ENCODE results near the gene PLA2G6. TPM values are rescaled to one million over a fixed set of nuclear protein-coding genes. Genes with fewer than 3 reads are reported as not detected.
A peak's percentile ranks its signal among the peaks of the same experiment; 100 is the strongest.

The PLA2G6 gene
- total RNA-seq, 4 donors from 2014 or later = 30.7 to 327 (median 72.3) TPM

DNA sequence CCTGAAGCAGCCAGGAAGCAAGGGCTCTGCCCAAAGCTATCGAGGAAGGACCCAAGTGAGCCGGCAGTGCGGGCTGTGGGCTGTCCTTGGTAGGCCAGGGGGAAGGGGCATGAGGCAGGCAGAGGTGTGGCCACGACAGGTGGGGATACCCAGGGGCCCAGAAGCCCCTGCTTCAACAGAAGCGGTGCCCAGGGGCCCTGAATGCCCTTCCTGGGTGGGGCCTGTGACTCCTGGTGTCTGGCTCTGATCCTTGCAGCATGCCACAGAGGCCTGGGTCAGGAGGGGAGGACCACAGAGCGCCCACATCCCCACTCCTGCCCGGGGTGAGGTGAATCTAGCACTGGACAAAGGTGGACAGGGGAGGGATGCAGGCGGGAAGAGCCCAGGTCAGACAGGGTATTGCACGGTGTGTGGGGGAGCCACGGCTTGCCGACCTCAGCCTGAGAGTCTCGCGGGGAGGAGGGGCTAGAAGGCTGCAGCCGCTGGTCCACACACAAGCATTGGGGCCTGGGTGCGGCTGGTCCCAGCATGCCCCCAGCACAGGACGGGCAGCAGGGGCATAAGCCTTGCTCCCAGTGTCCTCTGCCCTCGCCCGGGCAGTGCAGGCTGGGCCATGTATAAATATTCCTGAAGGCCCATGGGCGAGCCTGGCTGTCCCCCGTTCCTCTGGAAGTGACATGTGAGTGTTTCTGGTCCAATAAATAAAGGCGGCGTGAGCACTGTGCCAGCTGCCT is 39.2 kb upstream of the PLA2G6 start:
- peaks cover 0 to 13% (median 4%) of the 10 kb centered on the region in 4 donors for H3K36me3 ChIP-seq
- in situ Hi-C loops (cut with MboI; ENCODE audit: low pct_ligation_motif_present in 1 of 4, low pct_unique_long_range_greater_than_20kb in 1 of 4, low sequenced_read_pairs in 3 of 4) = no loop called here
- H3K4me1 ChIP-seq = peaks cover 18 to 34% (median 20%) of the 10 kb centered on the region in 4 donors
- WGBS, 2 donors (ENCODE audit: low coverage in 1 of 2) = 85% methylated on average over 22 of the region's 22 CpGs; no CpG with 5 or more reads in 1 of the 2 donors
- DNase-seq = no peak
- H3K4me3 ChIP-seq = no peak overlapping the region
- no peaks in the 10 kb centered on the region for H3K9me3 ChIP-seq
- no peak for TF ChIP-seq POLR2A (IDR thresholded peaks at IDR 0.05)
- TF ChIP-seq EP300 (IDR thresholded peaks at IDR 0.05; ENCODE audit: low read depth) = no peak
- TF ChIP-seq, protein P1, sequence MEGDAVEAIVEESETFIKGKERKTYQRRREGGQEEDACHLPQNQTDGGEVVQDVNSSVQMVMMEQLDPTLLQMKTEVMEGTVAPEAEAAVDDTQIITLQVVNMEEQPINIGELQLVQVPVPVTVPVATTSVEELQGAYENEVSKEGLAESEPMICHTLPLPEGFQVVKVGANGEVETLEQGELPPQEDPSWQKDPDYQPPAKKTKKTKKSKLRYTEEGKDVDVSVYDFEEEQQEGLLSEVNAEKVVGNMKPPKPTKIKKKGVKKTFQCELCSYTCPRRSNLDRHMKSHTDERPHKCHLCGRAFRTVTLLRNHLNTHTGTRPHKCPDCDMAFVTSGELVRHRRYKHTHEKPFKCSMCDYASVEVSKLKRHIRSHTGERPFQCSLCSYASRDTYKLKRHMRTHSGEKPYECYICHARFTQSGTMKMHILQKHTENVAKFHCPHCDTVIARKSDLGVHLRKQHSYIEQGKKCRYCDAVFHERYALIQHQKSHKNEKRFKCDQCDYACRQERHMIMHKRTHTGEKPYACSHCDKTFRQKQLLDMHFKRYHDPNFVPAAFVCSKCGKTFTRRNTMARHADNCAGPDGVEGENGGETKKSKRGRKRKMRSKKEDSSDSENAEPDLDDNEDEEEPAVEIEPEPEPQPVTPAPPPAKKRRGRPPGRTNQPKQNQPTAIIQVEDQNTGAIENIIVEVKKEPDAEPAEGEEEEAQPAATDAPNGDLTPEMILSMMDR (IDR thresholded peaks at IDR 0.05) = no peak
- TF ChIP-seq POLR2AphosphoS5 (IDR thresholded peaks at IDR 0.05) = no peak
- H3K27ac ChIP-seq = peak overlapping the region; percentile 75 to 89 (median 83)
- intact Hi-C loops (cut with DNase I; ENCODE audit: low total_unique reads) = no loop called here
- H3K27me3 ChIP-seq = no peaks in the 10 kb centered on the region

DNA sequence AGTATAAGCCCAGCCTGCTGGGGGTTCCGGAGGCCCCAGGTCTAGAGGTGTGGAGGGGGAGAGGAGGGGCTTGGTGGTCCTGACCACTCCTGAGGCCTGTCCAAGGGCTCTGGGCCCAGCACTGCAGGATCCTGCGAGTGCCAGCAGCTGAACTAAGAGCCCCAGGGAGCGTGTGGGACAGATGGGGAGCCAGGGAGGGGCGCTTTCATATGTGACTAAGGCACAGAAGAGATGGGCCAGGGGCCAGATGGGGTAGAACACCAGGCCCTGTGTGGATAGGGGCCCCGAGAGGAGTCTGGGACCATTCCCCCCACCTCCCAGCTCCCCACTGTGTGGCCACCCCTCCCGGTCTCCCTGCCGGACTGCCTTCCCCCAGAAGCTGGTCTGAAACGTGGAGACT is 38.5 kb upstream of the PLA2G6 start:
- no peak for DNase-seq
- Histone ChIP-seq H3K27me3 (no peaks in the 10 kb centered on the region), H3K4me1 (peaks cover 18 to 34% (median 20%) of the 10 kb centered on the region in 4 donors), H3K4me3 (no peak overlapping the region), H3K27ac (peak overlapping the region; percentile 75 to 89 (median 83)), H3K36me3 (peaks cover 0 to 8% (median 3%) of the 10 kb centered on the region in 4 donors), H3K9me3 (no peaks in the 10 kb centered on the region)
- TF ChIP-seq EP300 (IDR thresholded peaks at IDR 0.05; ENCODE audit: low read depth) = no peak
- 85% methylated on average over 8 of the region's 8 CpGs; no CpG with 5 or more reads in 1 of the 2 donors for WGBS, 2 donors (ENCODE audit: low coverage in 1 of 2)
- in situ Hi-C loops (cut with MboI; ENCODE audit: low pct_ligation_motif_present in 1 of 4, low pct_unique_long_range_greater_than_20kb in 1 of 4, low sequenced_read_pairs in 3 of 4) (no loop called here), intact Hi-C loops (cut with DNase I; ENCODE audit: low total_unique reads) (no loop called here)

DNA sequence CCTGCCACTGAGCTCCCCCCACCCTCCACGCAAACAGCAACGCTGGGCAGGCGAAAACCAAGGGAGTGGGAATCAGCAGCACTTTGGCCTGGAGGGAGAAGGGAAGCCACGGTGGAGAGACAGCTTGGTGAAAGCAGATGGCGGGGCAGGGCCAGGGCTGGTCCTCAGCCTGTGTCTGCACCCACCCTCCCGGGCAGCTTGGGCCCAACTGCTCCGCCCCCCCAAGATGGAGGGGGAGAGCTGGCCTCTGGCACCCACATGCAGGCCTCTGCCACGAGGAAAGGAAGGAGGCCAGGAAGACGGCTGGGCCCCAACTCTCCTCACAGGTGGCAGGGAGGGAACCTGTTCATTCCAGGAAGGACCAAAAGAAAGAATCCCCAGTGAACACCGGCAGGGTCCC is 38.0 kb upstream of the PLA2G6 start:
- TF ChIP-seq EP300 (IDR thresholded peaks at IDR 0.05; ENCODE audit: low read depth) (no peak), POLR2AphosphoS5 (IDR thresholded peaks at IDR 0.05) (no peak), POLR2A (IDR thresholded peaks at IDR 0.05) (no peak)
- TF ChIP-seq, protein P1 (IDR thresholded peaks at IDR 0.05) = no peak
- Histone ChIP-seq H3K27ac (peak overlapping the region; percentile 75 to 89 (median 83)), H3K27me3 (no peaks in the 10 kb centered on the region), H3K9me3 (no peaks in the 10 kb centered on the region), H3K36me3 (peaks cover 0 to 3% (median 1%) of the 10 kb centered on the region in 4 donors), H3K4me1 (peaks cover 18 to 34% (median 22%) of the 10 kb centered on the region in 4 donors), H3K4me3 (no peak overlapping the region)
- in situ Hi-C loops (cut with MboI; ENCODE audit: low pct_ligation_motif_present in 1 of 4, low pct_unique_long_range_greater_than_20kb in 1 of 4, low sequenced_read_pairs in 3 of 4) (no loop called here), intact Hi-C loops (cut with DNase I; ENCODE audit: low total_unique reads) (no loop called here)
- WGBS, 2 donors (ENCODE audit: low coverage in 1 of 2) = 73% methylated on average over 10 of the region's 10 CpGs; no CpG with 5 or more reads in 1 of the 2 donors
- no peak for DNase-seq

DNA sequence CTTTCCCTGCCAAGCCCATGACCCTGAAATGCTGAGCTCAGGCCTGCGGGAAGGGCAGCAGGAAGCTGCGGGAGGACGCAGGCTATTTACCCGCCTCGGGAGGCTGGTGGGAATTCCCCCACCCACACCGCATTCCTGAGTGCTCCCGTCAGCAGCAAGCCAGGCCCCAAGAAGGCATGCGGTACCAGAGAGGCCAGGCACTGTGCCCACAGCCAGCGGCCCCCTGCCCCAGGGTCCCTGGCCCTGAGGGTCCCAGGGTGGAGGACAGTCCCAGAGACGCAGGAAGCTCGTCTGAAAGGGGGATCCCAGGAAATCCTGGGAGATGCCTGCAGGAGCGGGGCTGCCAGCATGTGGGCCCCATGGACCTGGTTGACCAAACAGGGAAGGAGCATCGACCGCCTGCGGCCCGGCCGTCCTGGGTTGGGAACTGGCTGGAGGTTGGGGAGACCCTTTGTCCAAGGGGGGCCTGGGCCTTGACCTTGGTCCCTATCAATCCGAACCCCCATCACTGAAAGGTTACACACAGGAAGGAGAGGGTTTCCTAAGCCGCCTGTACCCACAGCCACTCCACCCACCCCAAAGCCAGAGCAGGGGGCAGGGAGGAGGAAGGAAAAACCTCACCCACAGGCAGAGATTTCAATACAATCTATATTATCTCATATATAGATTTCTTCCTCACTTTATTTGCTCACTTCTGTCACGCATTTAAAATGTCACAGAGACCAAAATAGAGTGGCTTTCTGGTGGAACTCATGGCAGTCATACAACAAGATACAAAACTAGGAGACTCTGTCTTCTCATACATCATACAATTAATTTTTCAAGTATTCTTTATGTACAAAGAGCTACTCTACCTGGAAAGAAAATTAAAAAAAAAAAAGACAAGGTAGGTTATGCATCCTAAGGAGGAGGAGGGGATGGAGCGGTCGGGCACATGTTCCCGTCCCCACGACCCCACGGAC is 37.3 kb upstream of the PLA2G6 start:
- 40 to 75% methylated on average over 2 to 10 of the region's 25 CpGs for WGBS, 2 donors (ENCODE audit: low coverage in 1 of 2)
- TF ChIP-seq EP300 (IDR thresholded peaks at IDR 0.05; ENCODE audit: low read depth) = peak; percentile 56
- TF ChIP-seq POLR2AphosphoS5 (IDR thresholded peaks at IDR 0.05) = peak; percentile 73 to 81 (median 80)
- TF ChIP-seq POLR2A (IDR thresholded peaks at IDR 0.05) = no peak
- TF ChIP-seq, protein P1 (IDR thresholded peaks at IDR 0.05) = no peak
- no peaks in the 10 kb centered on the region for H3K9me3 ChIP-seq
- intact Hi-C loops (cut with DNase I; ENCODE audit: low total_unique reads) = no loop called here
- H3K27me3 ChIP-seq = no peaks in the 10 kb centered on the region
- peaks cover 22 to 34% (median 28%) of the 10 kb centered on the region in 4 donors for H3K4me1 ChIP-seq
- in situ Hi-C loops (cut with MboI; ENCODE audit: low pct_ligation_motif_present in 1 of 4, low pct_unique_long_range_greater_than_20kb in 1 of 4, low sequenced_read_pairs in 3 of 4) = no loop called here
- no peaks in the 10 kb centered on the region for H3K36me3 ChIP-seq
- no peak overlapping the region for H3K4me3 ChIP-seq
- peak; percentile 89 for DNase-seq
- H3K27ac ChIP-seq = peak overlapping the region; percentile 75 to 89 (median 83)
